ENCODE data around the gene EARS2.

The EARS2 gene

DNA sequence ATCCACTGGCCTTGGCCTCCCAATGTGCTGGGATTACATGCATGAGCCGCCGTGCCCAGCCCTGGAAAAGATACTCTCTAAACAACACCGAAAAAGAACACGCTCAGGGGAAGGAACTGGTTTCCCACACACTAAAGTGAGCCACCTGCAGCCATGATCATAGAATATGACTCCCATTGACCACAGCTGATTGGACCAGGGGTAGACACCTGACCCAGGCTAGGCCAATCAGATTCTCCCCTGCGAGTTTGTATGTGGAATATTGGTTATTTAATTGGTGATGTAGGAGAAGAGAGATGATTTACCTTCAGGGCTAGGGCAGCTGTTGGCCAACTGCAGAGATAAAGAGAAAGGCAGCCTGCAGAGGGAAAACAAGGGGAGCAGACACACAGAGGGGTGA, 37.9 kb downstream of the EARS2 start:
- H3K36me3 ChIP-seq: no peaks in the 10 kb centered on the region
- H3K4me1 ChIP-seq (ENCODE audit: control insufficient read depth in 1 of 2, insufficient read depth in 1 of 2, low read depth in 1 of 2, low read length in 1 of 2): peaks cover 9 to 10% of the 10 kb centered on the region in 2 experiments
- TF ChIP-seq, protein P1, sequence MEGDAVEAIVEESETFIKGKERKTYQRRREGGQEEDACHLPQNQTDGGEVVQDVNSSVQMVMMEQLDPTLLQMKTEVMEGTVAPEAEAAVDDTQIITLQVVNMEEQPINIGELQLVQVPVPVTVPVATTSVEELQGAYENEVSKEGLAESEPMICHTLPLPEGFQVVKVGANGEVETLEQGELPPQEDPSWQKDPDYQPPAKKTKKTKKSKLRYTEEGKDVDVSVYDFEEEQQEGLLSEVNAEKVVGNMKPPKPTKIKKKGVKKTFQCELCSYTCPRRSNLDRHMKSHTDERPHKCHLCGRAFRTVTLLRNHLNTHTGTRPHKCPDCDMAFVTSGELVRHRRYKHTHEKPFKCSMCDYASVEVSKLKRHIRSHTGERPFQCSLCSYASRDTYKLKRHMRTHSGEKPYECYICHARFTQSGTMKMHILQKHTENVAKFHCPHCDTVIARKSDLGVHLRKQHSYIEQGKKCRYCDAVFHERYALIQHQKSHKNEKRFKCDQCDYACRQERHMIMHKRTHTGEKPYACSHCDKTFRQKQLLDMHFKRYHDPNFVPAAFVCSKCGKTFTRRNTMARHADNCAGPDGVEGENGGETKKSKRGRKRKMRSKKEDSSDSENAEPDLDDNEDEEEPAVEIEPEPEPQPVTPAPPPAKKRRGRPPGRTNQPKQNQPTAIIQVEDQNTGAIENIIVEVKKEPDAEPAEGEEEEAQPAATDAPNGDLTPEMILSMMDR (IDR thresholded peaks at IDR 0.05): no peak
- H3K4me3 ChIP-seq (ENCODE audit: low read depth in 1 of 2, low read length in 1 of 2): no peak overlapping the region
- H3K9me3 ChIP-seq: no peaks in the 10 kb centered on the region
- no peak overlapping the region for H3K27ac ChIP-seq
- H3K27me3 ChIP-seq: no peaks in the 10 kb centered on the region

DNA sequence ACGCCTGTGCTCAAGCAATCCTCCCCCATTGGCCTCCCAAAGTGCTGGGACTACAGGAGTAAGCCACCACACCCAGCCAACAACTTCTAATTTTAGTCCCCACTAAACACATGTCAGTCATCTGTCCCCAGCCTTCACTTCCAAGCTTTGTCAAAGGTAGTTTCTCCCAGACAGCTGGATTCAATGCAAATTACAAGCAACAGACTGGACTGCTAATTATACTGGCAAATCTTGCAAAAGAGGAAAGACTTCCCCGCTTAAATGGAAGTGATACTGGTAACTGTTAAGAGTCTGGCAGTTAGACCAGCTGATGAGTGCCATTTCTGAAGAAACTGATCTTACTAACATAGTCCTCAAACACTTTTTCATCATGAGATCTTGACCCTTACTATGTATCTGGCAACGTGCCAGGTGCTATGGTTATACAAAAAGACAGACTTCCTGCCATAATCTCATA, 38.7 kb downstream of the EARS2 start:
- TF ChIP-seq, protein P1 (IDR thresholded peaks at IDR 0.05): no peak
- no peaks in the 10 kb centered on the region for H3K9me3 ChIP-seq
- H3K4me3 ChIP-seq (ENCODE audit: low read depth in 1 of 2, low read length in 1 of 2): no peak overlapping the region
- no peak overlapping the region for H3K27ac ChIP-seq
- no peaks in the 10 kb centered on the region for H3K36me3 ChIP-seq
- peaks cover 9 to 10% of the 10 kb centered on the region in 2 experiments for H3K4me1 ChIP-seq (ENCODE audit: control insufficient read depth in 1 of 2, insufficient read depth in 1 of 2, low read depth in 1 of 2, low read length in 1 of 2)
- no peaks in the 10 kb centered on the region for H3K27me3 ChIP-seq

DNA sequence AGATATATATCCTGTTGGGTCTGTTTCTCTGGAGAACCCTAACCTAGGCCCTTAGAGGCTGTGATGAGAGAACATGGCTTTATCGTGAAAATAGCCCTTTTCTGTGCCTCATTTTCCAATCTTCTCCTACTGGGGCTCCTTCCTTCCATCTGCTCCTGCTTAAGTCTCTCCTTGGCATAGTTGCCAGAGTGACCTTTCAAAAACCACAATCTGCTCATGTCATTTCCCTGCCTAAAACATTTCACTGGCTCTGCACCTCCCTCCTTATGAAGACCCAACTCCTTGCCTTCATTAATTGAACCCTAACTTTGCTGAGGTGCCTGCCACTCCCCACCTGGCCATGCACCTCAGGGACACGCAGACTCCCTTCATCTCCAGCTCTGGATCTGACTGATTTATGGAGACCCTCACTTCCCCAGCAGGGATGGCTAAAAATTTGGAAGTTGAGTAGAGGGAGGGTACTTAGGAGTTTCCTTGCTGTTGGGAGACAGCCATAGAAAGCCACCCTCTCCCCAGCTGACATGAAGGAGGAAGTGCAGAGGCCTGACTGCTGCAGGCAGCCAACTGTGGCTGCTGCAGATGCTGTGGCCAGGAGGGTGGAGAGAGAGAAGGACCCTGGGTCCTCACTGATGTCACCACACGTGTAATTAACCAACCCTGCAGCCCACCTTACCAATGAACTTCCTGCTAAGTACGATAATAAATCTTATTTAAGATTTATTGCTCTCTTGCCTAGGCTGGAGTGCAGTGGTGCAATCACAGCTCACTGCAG, 40.6 kb downstream of the EARS2 start:
- Histone ChIP-seq H3K4me1 (ENCODE audit: control insufficient read depth in 1 of 2, insufficient read depth in 1 of 2, low read depth in 1 of 2, low read length in 1 of 2) (peaks cover 9 to 10% of the 10 kb centered on the region in 2 experiments), H3K27ac (no peak overlapping the region)
- TF ChIP-seq, protein P1 (IDR thresholded peaks at IDR 0.05): no peak

DNA sequence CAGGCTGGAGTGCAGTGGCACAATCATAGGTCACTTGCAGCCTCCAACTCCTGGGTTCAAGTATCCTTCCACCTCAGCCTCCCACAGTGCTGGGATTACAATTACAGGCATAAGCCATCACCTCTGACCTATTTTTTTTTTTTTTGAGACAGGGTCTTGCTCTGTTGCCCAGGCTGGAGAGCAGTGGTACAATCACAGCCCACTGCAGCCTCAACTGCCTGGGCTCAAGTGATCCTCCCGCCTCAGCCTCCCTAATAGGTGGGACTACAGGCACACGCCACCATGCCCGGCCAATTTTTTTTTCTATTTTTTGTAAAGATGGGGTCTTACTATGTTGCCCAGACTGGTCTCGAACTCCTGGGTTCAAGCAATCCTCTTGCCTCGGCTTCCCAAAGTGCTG, 41.3 kb downstream of the EARS2 start:
- TF ChIP-seq, protein P1 (IDR thresholded peaks at IDR 0.05): no peak
- no peaks in the 10 kb centered on the region for H3K9me3 ChIP-seq
- H3K4me3 ChIP-seq (ENCODE audit: low read depth in 1 of 2, low read length in 1 of 2): no peak overlapping the region
- H3K27ac ChIP-seq: no peak overlapping the region
- no peaks in the 10 kb centered on the region for H3K27me3 ChIP-seq
- H3K36me3 ChIP-seq: no peaks in the 10 kb centered on the region
- peaks cover 7 to 9% of the 10 kb centered on the region in 2 experiments for H3K4me1 ChIP-seq (ENCODE audit: control insufficient read depth in 1 of 2, insufficient read depth in 1 of 2, low read depth in 1 of 2, low read length in 1 of 2)

More for the DNA sequence above, 40.6 kb downstream of the EARS2 start:
- H3K9me3 ChIP-seq: no peaks in the 10 kb centered on the region
- no peaks in the 10 kb centered on the region for H3K36me3 ChIP-seq
- H3K4me3 ChIP-seq (ENCODE audit: low read depth in 1 of 2, low read length in 1 of 2): no peak overlapping the region
- H3K27me3 ChIP-seq: no peaks in the 10 kb centered on the region

DNA sequence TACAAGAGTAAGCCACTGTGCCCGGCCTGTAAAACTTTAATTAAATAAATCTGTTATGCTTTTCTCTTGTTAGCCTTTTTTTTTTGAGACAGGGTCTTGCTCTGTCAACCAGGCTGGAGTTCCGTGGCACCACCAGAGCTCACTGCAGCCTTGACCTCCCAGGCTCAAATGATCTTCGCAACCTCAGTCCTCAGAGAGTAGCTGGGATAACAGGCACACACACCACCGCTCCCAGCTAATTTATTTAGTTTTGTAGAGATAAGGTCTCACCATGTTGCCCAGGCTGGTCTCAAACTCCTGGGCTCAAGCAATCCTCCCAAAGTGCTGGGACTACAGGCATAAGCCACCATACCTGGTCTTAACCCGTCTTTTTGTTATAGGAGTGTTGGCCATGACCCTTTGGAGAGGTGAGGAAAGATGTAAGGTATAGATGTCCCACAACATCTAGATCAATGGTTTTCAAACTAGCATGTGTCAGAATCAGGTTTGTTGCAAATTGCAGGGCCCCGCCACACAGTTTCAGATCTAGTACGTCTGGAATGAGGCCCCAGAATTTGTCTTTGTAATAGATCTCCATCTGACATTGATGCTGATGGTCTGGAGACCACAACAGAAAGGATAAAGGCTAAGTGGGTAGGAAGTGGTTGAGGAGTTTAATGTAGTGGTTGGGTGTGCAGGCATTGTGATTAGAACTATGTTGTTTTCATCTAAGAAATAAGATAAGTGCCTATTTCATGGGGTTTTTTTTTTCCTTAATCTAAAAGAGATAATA, 42.6 kb downstream of the EARS2 start:
- Histone ChIP-seq H3K4me1 (ENCODE audit: control insufficient read depth in 1 of 2, insufficient read depth in 1 of 2, low read depth in 1 of 2, low read length in 1 of 2) (peaks cover 6 to 10% of the 10 kb centered on the region in 2 experiments), H3K36me3 (no peaks in the 10 kb centered on the region), H3K27me3 (no peaks in the 10 kb centered on the region), H3K27ac (no peak overlapping the region), H3K9me3 (no peaks in the 10 kb centered on the region), H3K4me3 (ENCODE audit: low read depth in 1 of 2, low read length in 1 of 2) (no peak overlapping the region)
- TF ChIP-seq, protein P1 (IDR thresholded peaks at IDR 0.05): no peak

All from neutrophil (primary cell).